BE2C (cell line): ENCODE data around the gene CCN5.

Source experiments
- DNase-seq: peaks from one replicate; pipeline ENCODE4 v3.0.0-alpha.2; 2020
- H3K27me3 ChIP-seq: fragments of 250-450 bp; sonication (Bioruptor Pico); 2 replicates; pipeline ENCODE4 v1.5.1; 2020; ENCODE audit warnings: mild to moderate bottlenecking
- H3K36me3 ChIP-seq: fragments of 250-450 bp; sonication (Bioruptor Pico); 2 replicates; pipeline ENCODE4 v1.5.1; 2020; ENCODE audit warnings: mild to moderate bottlenecking
- H3K4me1 ChIP-seq: fragments of 250-450 bp; sonication (Bioruptor Pico); 2 replicates; pipeline ENCODE4 v1.5.1; 2020
- H3K4me3 ChIP-seq: 2 replicates; pipeline ENCODE4 v1.5.1; 2011; ENCODE audit warnings: low read depth, low read length
- H3K9me3 ChIP-seq: fragments of 250-450 bp; sonication (Bioruptor Pico); 2 replicates; pipeline ENCODE4 v1.5.1; 2020
- TF ChIP-seq, protein P1 (sequence below): IDR thresholded peaks from 2 replicates; pipeline ENCODE4 v1.5.1; 2012; ENCODE audit warnings: mild to moderate bottlenecking, low read depth, low read length

The CCN5 gene

DNA sequence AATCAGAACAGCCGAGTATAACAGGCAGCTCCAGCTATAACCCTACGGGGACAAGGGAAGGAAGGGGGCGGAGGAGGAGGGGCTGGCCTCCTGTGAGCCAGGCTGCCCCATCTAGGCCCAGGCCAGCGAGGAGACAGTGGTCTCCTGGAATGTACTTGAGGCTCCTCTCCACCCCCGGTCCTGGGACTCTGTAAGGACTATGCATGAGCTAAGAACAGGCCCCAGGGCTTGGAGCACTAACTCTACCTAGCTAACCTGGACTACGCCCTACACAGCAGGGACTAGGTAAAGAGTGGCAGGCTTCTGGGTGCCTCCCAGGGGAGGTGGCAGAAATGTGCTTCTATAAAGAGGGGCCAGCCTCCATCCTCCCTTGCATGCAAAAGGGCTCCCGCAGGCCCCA is 39.4 kb downstream of the CCN5 start:
- TF ChIP-seq, protein P1, sequence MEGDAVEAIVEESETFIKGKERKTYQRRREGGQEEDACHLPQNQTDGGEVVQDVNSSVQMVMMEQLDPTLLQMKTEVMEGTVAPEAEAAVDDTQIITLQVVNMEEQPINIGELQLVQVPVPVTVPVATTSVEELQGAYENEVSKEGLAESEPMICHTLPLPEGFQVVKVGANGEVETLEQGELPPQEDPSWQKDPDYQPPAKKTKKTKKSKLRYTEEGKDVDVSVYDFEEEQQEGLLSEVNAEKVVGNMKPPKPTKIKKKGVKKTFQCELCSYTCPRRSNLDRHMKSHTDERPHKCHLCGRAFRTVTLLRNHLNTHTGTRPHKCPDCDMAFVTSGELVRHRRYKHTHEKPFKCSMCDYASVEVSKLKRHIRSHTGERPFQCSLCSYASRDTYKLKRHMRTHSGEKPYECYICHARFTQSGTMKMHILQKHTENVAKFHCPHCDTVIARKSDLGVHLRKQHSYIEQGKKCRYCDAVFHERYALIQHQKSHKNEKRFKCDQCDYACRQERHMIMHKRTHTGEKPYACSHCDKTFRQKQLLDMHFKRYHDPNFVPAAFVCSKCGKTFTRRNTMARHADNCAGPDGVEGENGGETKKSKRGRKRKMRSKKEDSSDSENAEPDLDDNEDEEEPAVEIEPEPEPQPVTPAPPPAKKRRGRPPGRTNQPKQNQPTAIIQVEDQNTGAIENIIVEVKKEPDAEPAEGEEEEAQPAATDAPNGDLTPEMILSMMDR, result no peak
- no peaks in the 10 kb centered on the region for H3K9me3 ChIP-seq
- H3K36me3 ChIP-seq, result no peaks in the 10 kb centered on the region
- H3K27me3 ChIP-seq, result no peaks in the 10 kb centered on the region
- no peak for DNase-seq
- H3K4me3 ChIP-seq, result no peak overlapping the region
- H3K4me1 ChIP-seq, result peaks cover 3% of the 10 kb centered on the region; the same call in 1 of the 2 replicates

- Histone ChIP-seq H3K36me3 (no peaks in the 10 kb centered on the region), H3K27me3 (no peaks in the 10 kb centered on the region), H3K9me3 (no peaks in the 10 kb centered on the region), H3K4me3 (no peak overlapping the region), H3K4me1 (peaks cover 14% of the 10 kb centered on the region)
- DNase-seq, result no peak
- TF ChIP-seq, protein P1, result no peak
Observed at GRCh38 chr20:44756011-44756688, 41.0 kb downstream of the CCN5 start.

DNA sequence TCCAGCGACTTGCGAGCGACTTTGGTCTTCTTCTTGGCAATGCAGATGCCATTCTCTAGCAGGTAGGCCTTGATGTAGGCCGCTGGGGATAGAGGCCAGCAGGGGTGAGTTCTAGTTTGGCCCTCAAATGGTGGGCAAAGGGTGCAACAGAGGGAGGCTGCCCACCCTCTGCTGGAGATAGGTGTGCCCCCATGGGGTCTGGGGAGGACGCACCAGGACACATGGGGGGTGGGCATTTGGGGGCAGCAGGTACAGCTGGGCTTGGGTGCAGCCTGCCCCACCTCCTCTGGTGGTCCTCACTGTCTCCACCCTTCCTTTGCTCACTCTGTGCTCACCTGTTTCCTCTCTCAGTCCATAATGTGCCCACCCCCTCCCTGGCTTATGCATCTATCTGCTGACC is 41.8 kb downstream of the CCN5 start:
- no peak overlapping the region for H3K4me3 ChIP-seq
- TF ChIP-seq, protein P1, result no peak

DNA sequence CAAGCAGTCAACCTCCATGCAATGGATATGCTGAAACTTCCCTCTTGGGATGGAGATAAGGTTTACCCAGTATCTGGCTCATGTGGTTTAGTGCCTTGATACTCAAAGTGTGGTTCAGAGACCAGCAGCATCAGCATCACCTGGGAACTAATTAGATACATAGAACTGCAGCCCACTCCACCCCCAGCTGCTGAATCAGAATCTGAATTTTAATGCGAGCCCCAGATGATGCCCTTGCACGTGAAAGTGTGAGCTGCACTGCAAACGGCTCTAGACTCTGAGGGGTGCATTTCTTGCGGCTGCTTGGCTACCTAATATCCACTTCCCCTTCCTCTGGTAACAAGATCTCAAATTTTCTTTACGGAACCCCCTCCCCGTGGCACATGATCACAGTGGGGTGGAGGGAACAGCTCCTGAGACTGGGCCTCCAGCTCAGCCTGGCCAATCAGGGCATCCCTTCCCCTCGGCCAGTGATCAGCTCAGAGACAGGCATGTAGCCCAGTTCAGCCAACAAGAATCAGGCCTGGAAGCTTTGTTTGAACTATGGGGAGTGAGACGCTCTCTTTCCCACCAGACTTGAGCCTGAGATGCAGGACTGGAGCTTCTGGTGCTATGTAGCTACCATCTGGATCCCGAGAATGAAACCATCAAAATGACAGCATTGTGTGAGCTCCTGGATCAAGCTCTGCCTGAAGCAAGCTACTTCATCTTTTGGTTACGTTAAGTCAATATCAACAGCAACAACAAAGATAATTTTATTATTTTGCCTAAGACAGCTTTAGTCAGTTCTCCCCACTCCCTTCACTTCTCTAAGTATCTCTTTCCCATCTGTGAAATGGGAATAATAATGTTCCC is 43.3 kb downstream of the CCN5 start:
- H3K4me1 ChIP-seq, result peaks cover 33% of the 10 kb centered on the region
- H3K36me3 ChIP-seq, result no peaks in the 10 kb centered on the region
- no peaks in the 10 kb centered on the region for H3K9me3 ChIP-seq
- TF ChIP-seq, protein P1, result no peak
- DNase-seq, result no peak
- H3K27me3 ChIP-seq, result no peaks in the 10 kb centered on the region
- H3K4me3 ChIP-seq, result no peak overlapping the region

More for the DNA sequence above, 41.8 kb downstream of the CCN5 start:
- no peaks in the 10 kb centered on the region for H3K9me3 ChIP-seq
- no peak for DNase-seq
- H3K27me3 ChIP-seq, result no peaks in the 10 kb centered on the region
- H3K4me1 ChIP-seq, result peaks cover 22% of the 10 kb centered on the region
- H3K36me3 ChIP-seq, result no peaks in the 10 kb centered on the region

GRCh38 chr20:44759595-44759994 is 44.4 kb downstream of the CCN5 start:
- H3K27me3 ChIP-seq, result no peaks in the 10 kb centered on the region
- H3K9me3 ChIP-seq, result no peaks in the 10 kb centered on the region
- peaks cover 36% of the 10 kb centered on the region for H3K4me1 ChIP-seq
- DNase-seq, result peak; percentile 38
- no peaks in the 10 kb centered on the region for H3K36me3 ChIP-seq
- no peak overlapping the region for H3K4me3 ChIP-seq
- TF ChIP-seq, protein P1, result no peak

DNA sequence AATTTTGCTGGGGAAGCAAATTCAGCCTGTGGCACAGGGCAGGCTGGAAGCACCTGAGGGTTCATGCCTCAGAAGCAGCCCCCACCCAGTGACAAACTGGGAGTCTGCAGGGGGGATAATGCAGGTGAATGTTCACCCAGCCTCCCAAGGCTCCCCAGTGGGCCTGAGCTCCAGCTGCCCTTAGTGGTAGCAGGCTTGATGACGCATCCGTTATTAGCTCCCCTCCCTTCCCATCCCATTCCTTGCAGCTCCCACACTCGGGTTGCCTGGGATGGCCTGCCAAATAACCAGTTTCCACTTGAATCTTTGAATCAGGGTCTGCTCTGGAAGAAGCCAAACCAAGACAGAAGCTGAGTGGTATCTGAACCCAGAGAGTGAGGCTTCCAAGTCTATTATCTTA is 46.3 kb downstream of the CCN5 start:
- TF ChIP-seq, protein P1, result no peak
- H3K36me3 ChIP-seq, result no peaks in the 10 kb centered on the region
- no peaks in the 10 kb centered on the region for H3K27me3 ChIP-seq
- no peak overlapping the region for H3K4me3 ChIP-seq
- no peaks in the 10 kb centered on the region for H3K9me3 ChIP-seq
- peaks cover 36% of the 10 kb centered on the region for H3K4me1 ChIP-seq
- no peak for DNase-seq
